ENCODE results near the gene PRX. TPM values are rescaled to one million over a fixed set of nuclear protein-coding genes. Genes with fewer than 3 reads are reported as not detected.
A peak's percentile ranks its signal among the peaks of the same experiment; 100 is the strongest.

Gene PRX
- total and polyA plus RNA-seq, 2 of the 4 experiments (the other 2 are of a cell fraction) = 0.90 to 1.7 TPM

GRCh38 chr19:40461669-40462221 is 48.6 kb upstream of the PRX start:
- Histone ChIP-seq H2BK15ac (ENCODE audit: low read depth, low read length) (no peak overlapping the region), H2BK20ac (ENCODE audit: low read depth, low read length) (no peak overlapping the region), H3K4me2 (ENCODE audit: low read depth, low read length) (no peak overlapping the region), H3K23ac (ENCODE audit: low read depth, low read length) (no peak overlapping the region), H3K27ac (ENCODE audit: insufficient read depth, low read length) (no peak overlapping the region), H3K4ac (ENCODE audit: low read depth, low read length) (no peak overlapping the region), H3K56ac (ENCODE audit: extremely low read depth, insufficient read depth, low read length) (no peak overlapping the region), H3K9me1 (ENCODE audit: insufficient read depth, low read length) (peaks cover 11% of the 10 kb centered on the region), H3K27me3 (ENCODE audit: control insufficient read depth, insufficient read depth, low read length) (peaks cover 5% of the 10 kb centered on the region; the same call in 1 of the 2 replicates), H3K18ac (ENCODE audit: low read depth, low read length) (no peak overlapping the region), H2AFZ (replicated peaks; ENCODE audit: low read length, poor library complexity) (no peak overlapping the region), H3K79me1 (ENCODE audit: low read depth in 1 of 2, low read length in 2 of 2) (peaks cover 0 to 31% of the 10 kb centered on the region in 2 experiments; a peak in 3 of 4 replicates), H2BK5ac (ENCODE audit: low read depth, low read length, poor library complexity, severe bottlenecking) (no peak overlapping the region), H4K91ac (ENCODE audit: insufficient read depth, low read depth, low read length) (no peak overlapping the region), H4K20me1 (ENCODE audit: insufficient read depth, low read length) (peaks cover 9% of the 10 kb centered on the region; the same call in 1 of the 2 replicates), H2AK5ac (ENCODE audit: low read depth, low read length) (no peak overlapping the region), H2BK120ac (ENCODE audit: low read depth, low read length) (no peak overlapping the region), H3K9me3 (ENCODE audit: control insufficient read depth, insufficient read depth, low read length) (no peaks in the 10 kb centered on the region), H3K4me3 (ENCODE audit: insufficient read depth, low read depth, low read length) (no peak overlapping the region), H3K14ac (replicated peaks; ENCODE audit: low read depth, low read length) (no peak overlapping the region), H2AK9ac (replicated peaks; ENCODE audit: low read depth, low read length, poor library complexity) (peak overlapping the region; percentile 78), H3K9ac (ENCODE audit: low read depth, low read length) (no peak overlapping the region), H3K4me1 (ENCODE audit: control insufficient read depth, insufficient read depth, low read length) (peaks cover 15% of the 10 kb centered on the region), H4K8ac (ENCODE audit: low read depth in 2 of 2, low read length in 2 of 2) (no peak overlapping the region), H3K36me3 (ENCODE audit: control insufficient read depth, insufficient read depth, low read length) (peaks cover 3% of the 10 kb centered on the region; the same call in 1 of the 2 replicates), H4K5ac (ENCODE audit: low read depth, low read length) (no peak overlapping the region)
- dilution Hi-C loops (cut with HindIII; ENCODE audit: low sequenced_read_pairs, unreplicated experiment) = no loop called here
- TF ChIP-seq CEBPB (IDR thresholded peaks at IDR 0.05; ENCODE audit: low read depth, low read length) = no peak
- no peak for TF ChIP-seq MAZ (IDR thresholded peaks at IDR 0.05; ENCODE audit: borderline replicate concordance, low read depth, low read length)
- no peak for TF ChIP-seq USF2 (IDR thresholded peaks at IDR 0.05; ENCODE audit: low read depth, low read length)
- TF ChIP-seq CTCF (conservative IDR thresholded peaks at IDR 0.05; ENCODE audit: low read depth, low read length) = no peak
- TF ChIP-seq NFE2L2 (IDR thresholded peaks at IDR 0.05; ENCODE audit: low read depth, low read length) = no peak
- no peak for TF ChIP-seq FOS (IDR thresholded peaks at IDR 0.05; ENCODE audit: low read depth, low read length)
- no peak for TF ChIP-seq RCOR1 (IDR thresholded peaks at IDR 0.05; ENCODE audit: insufficient replicate concordance, low read length)
- intact Hi-C loops (cut with micrococcal nuclease) = loop anchor here (10.0 kb wide), 1 partner anchor 63 kb away; no protein-coding TSS in a partner anchor
- 80% methylated on average over 1 of the region's 7 CpGs; no CpG with 5 or more reads in 1 of the 2 experiments for WGBS, 2 experiments (ENCODE audit: extremely low coverage in 2 of 2, insufficient read length in 1 of 2)
- ChIA-PET CTCF (no interaction called here), POLR2A (ENCODE audit: unreplicated experiment) (no interaction called here)
- in situ Hi-C loops (cut with MboI; ENCODE audit: low sequenced_read_pairs) = no loop called here
- no peak for DNase-seq
- BruUV-seq (replicated peaks) = no TSS peak
- ATAC-seq (ENCODE audit: low read depth) = no peak
